GM23248 (cell line): ENCODE measurements around the gene DENND1C. TPM values are rescaled to one million over a fixed set of nuclear protein-coding genes. Genes with fewer than 3 reads are reported as not detected.

Source experiments
- DNase-seq: peaks from one replicate; pipeline ENCODE4 v3.0.0-alpha.2; 2015
- H2AFZ ChIP-seq: fragments of 200-600 bp; sonication (generic); 2 replicates; pipeline ENCODE4 v1.6.1; 2016; ENCODE audit warnings: antibody characterized with exemption
- H3F3A ChIP-seq: fragments of 200-600 bp; sonication (generic); 2 replicates; pipeline ENCODE4 v1.6.1; 2016; ENCODE audit warnings: mild to moderate bottlenecking, antibody characterized with exemption, mixed run types; ENCODE audit not compliant: insufficient read depth
- H3K27ac ChIP-seq: fragments of 200-600 bp; sonication (generic); 2 replicates; pipeline ENCODE4 v1.5.1; 2016; ENCODE audit warnings: mild to moderate bottlenecking
- H3K27me3 ChIP-seq: fragments of 200-600 bp; sonication (generic); replicated peaks from 2 replicates; pipeline ENCODE4 v1.6.1; 2016; ENCODE audit warnings: mild to moderate bottlenecking; ENCODE audit not compliant: insufficient read depth
- H3K36me3 ChIP-seq: fragments of 200-600 bp; sonication (generic); 2 replicates; pipeline ENCODE4 v1.6.1; 2016; ENCODE audit warnings: low read depth, mild to moderate bottlenecking
- H3K4me1 ChIP-seq: fragments of 200-600 bp; sonication (generic); 2 replicates; pipeline ENCODE4 v1.6.1; 2016; ENCODE audit warnings: mild to moderate bottlenecking; ENCODE audit not compliant: insufficient read depth
- H3K4me2 ChIP-seq: fragments of 200-600 bp; sonication (generic); one replicate; pipeline ENCODE4 v1.6.1; 2016; ENCODE audit warnings: mild to moderate bottlenecking; ENCODE audit not compliant: unreplicated experiment
- H3K4me3 ChIP-seq: fragments of 200-600 bp; sonication (generic); 2 replicates; pipeline ENCODE4 v1.5.1; 2016; ENCODE audit warnings: mild to moderate bottlenecking
- H3K79me2 ChIP-seq: fragments of 200-600 bp; sonication (generic); 2 replicates; pipeline ENCODE4 v1.6.1; 2016; ENCODE audit warnings: mild to moderate bottlenecking; ENCODE audit not compliant: insufficient read depth
- H3K9ac ChIP-seq: fragments of 200-600 bp; sonication (generic); 2 replicates; pipeline ENCODE4 v1.6.1; 2016; ENCODE audit warnings: mild to moderate bottlenecking
- H3K9me2 ChIP-seq: fragments of 200-600 bp; sonication (generic); 2 replicates; pipeline ENCODE4 v1.6.1; 2016; ENCODE audit warnings: mixed run types, mild to moderate bottlenecking, moderate library complexity; ENCODE audit not compliant: insufficient read depth
- H3K9me3 ChIP-seq: fragments of 200-600 bp; sonication (generic); one replicate; pipeline ENCODE4 v1.6.1; 2017; ENCODE audit warnings: low read depth
- H4K20me1 ChIP-seq: fragments of 200-600 bp; sonication (generic); 2 replicates; pipeline ENCODE4 v1.6.0; 2016; ENCODE audit not compliant: insufficient read depth
- EZH2 ChIP-seq: fragments of 200-600 bp; sonication (generic); IDR thresholded peaks from 2 replicates; pipeline ENCODE4 v1.6.1; 2018; ENCODE audit warnings: antibody characterized with exemption, mild to moderate bottlenecking; ENCODE audit not compliant: insufficient read depth, poor library complexity, severe bottlenecking
- EZH2phosphoT487 ChIP-seq: fragments of 200-600 bp; sonication (generic); IDR thresholded peaks from 2 replicates; pipeline ENCODE4 v1.6.1; 2018; ENCODE audit warnings: antibody characterized with exemption, moderate library complexity, mild to moderate bottlenecking, low read depth; ENCODE audit not compliant: insufficient read depth
- WGBS, 2 experiments: methylation state at CpG; one replicate each; pipeline ENCODE4 v1.1.6; 2015 to 2017; ENCODE audit warnings: low lambda C conversion rate in 2 of 2, low coverage in 1 of 2; ENCODE audit errors: missing lambda C conversion rate in 2 of 2; 5-methylcytosine and 5-hydroxymethylcytosine counted together
- in situ Hi-C: fragments of 300-500 bp; cut with MboI; formaldehyde crosslinking; loops from 2 replicates; pipeline ENCODE4 v1.15.0; 2020
- polyA plus RNA-seq: library from polyadenylated mRNA; unstranded; fragments of >200 nt; fragmentation: Nextera tagmentation; extraction: Ambion mirVana; gene quantifications from 2 replicates; pipeline ENCODE4 v1.2.1, GENCODE V29; 2016
- total RNA-seq: library from RNA; depleted of rRNA; stranded (reverse); fragments of >200 nt; shearing (Covaris generic); gene quantifications from 2 replicates; pipeline ENCODE4 v1.2.3, GENCODE V29; 2014

DENND1C gene
- total and polyA plus RNA-seq, 2 experiments from 2014 or later: not detected

DNA sequence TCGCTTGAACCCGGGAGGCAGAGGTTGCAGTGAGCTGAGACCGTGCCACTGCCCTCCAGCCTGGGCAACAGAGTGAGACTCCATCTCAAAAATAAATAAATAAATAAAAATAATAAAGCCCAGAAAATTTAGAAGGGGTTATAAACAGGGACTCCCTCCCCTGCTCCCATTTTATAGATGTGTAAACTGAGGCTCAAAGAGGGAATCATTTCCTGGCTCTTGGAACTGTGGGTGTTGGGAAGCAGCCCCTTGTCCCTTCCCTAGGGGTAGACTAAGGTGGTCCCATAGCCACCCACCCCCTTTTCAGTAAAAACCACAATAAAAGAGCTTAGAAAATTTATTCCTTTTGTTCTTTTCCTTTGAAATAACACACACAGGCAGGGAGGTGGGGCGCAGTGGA, 41.8 kb downstream of the DENND1C start:
- no peak for DNase-seq
- in situ Hi-C loops: no loop called here
- H3K4me2 ChIP-seq: no peak overlapping the region
- no peaks in the 10 kb centered on the region for H3F3A ChIP-seq
- H3K4me3 ChIP-seq: no peak overlapping the region
- no peaks in the 10 kb centered on the region for H4K20me1 ChIP-seq
- 59 to 71% methylated on average over 4 of the region's 4 CpGs for WGBS, 2 experiments
- H2AFZ ChIP-seq: no peak overlapping the region
- no peaks in the 10 kb centered on the region for H3K4me1 ChIP-seq
- no peak for TF ChIP-seq EZH2
- no peak for TF ChIP-seq EZH2phosphoT487
- H3K9me2 ChIP-seq: no peaks in the 10 kb centered on the region
- no peaks in the 10 kb centered on the region for H3K9me3 ChIP-seq
- no peaks in the 10 kb centered on the region for H3K27me3 ChIP-seq
- no peaks in the 10 kb centered on the region for H3K36me3 ChIP-seq
- no peaks in the 10 kb centered on the region for H3K79me2 ChIP-seq
- no peak overlapping the region for H3K9ac ChIP-seq
- H3K27ac ChIP-seq: no peak overlapping the region

- no peak within 1 kb of the TSS for H2AFZ ChIP-seq
- no peaks in the 10 kb centered on the region for H4K20me1 ChIP-seq
- WGBS, 2 experiments: 81 to 82% methylated on average over 10 of the region's 10 CpGs
- no peak within 1 kb of the TSS for H3K27ac ChIP-seq
- H3K4me3 ChIP-seq: no peak within 1 kb of the TSS
- in situ Hi-C loops: no loop called here
- no peaks in the 10 kb centered on the region for H3K9me2 ChIP-seq
- H3F3A ChIP-seq: no peaks in the 10 kb centered on the region
- no peak for DNase-seq
- H3K4me2 ChIP-seq: no peak within 1 kb of the TSS
- no peak for TF ChIP-seq EZH2
- TF ChIP-seq EZH2phosphoT487: no peak
- no peaks in the 10 kb centered on the region for H3K27me3 ChIP-seq
- H3K36me3 ChIP-seq: no peaks in the 10 kb centered on the region
- H3K9me3 ChIP-seq: no peaks in the 10 kb centered on the region
- H3K4me1 ChIP-seq: no peaks in the 10 kb centered on the region
- no peak within 1 kb of the TSS for H3K9ac ChIP-seq
- no peaks in the 10 kb centered on the region for H3K79me2 ChIP-seq
Observed at GRCh38 chr19:6433663-6434062, 47.9 kb downstream of the DENND1C start, which contains the start of gene SLC25A41. Gene SLC25A41 (minus strand): TSS chr19:6433763. CDS start chr19:6433693, 70 bp downstream.

DNA sequence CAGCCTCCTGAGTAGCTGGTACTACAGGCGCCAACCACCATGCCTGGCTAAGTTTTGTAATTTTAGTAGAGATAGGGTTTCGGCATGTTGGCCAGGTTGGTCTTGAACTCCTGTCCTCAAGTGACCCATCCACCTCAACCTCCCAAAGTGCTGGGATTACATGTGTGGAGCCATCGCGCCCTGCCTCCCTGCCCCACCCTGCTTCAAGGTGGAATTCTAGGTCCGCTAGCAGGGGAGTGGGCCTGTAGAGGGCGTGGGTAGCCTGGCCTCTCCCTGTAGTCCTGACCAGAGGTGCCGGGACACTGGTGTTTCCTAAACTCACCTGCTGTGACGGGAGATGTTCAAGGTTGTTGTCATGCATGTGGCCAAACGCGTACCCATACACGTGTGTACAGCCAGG, 48.4 kb downstream of the DENND1C start:
- H3K27ac ChIP-seq: no peak overlapping the region
- H3K27me3 ChIP-seq: no peaks in the 10 kb centered on the region
- no peak overlapping the region for H3K4me2 ChIP-seq
- H2AFZ ChIP-seq: no peak overlapping the region
- H4K20me1 ChIP-seq: no peaks in the 10 kb centered on the region
- H3F3A ChIP-seq: no peaks in the 10 kb centered on the region
- no peak for DNase-seq
- no peaks in the 10 kb centered on the region for H3K9me3 ChIP-seq
- H3K4me1 ChIP-seq: no peaks in the 10 kb centered on the region
- in situ Hi-C loops: no loop called here
- no peaks in the 10 kb centered on the region for H3K36me3 ChIP-seq
- H3K79me2 ChIP-seq: no peaks in the 10 kb centered on the region
- no peaks in the 10 kb centered on the region for H3K9me2 ChIP-seq
- WGBS, 2 experiments: 77 to 84% methylated on average over 7 to 11 of the region's 11 CpGs
- TF ChIP-seq EZH2: no peak
- no peak for TF ChIP-seq EZH2phosphoT487
- H3K4me3 ChIP-seq: no peak overlapping the region
- no peak overlapping the region for H3K9ac ChIP-seq

GRCh38 chr19:6431891-6432290, 49.7 kb downstream of the DENND1C start:
- Histone ChIP-seq H3K9ac (no peak overlapping the region), H4K20me1 (no peaks in the 10 kb centered on the region), H3K9me3 (no peaks in the 10 kb centered on the region), H3K27ac (no peak overlapping the region), H3K36me3 (no peaks in the 10 kb centered on the region), H3F3A (no peaks in the 10 kb centered on the region), H3K9me2 (no peaks in the 10 kb centered on the region), H3K4me1 (no peaks in the 10 kb centered on the region), H3K79me2 (no peaks in the 10 kb centered on the region), H3K4me3 (no peak overlapping the region), H2AFZ (no peak overlapping the region), H3K27me3 (no peaks in the 10 kb centered on the region), H3K4me2 (no peak overlapping the region)
- in situ Hi-C loops: no loop called here
- TF ChIP-seq EZH2phosphoT487 (no peak), EZH2 (no peak)
- WGBS, 2 experiments: 72 to 76% methylated on average over 11 of the region's 11 CpGs
- DNase-seq: no peak
